ENCODE data around the gene NUDT16L1.

GRCh38 chr16:4647644-4647980 is 45.8 kb upstream of the NUDT16L1 start:
- TF ChIP-seq, protein P1, sequence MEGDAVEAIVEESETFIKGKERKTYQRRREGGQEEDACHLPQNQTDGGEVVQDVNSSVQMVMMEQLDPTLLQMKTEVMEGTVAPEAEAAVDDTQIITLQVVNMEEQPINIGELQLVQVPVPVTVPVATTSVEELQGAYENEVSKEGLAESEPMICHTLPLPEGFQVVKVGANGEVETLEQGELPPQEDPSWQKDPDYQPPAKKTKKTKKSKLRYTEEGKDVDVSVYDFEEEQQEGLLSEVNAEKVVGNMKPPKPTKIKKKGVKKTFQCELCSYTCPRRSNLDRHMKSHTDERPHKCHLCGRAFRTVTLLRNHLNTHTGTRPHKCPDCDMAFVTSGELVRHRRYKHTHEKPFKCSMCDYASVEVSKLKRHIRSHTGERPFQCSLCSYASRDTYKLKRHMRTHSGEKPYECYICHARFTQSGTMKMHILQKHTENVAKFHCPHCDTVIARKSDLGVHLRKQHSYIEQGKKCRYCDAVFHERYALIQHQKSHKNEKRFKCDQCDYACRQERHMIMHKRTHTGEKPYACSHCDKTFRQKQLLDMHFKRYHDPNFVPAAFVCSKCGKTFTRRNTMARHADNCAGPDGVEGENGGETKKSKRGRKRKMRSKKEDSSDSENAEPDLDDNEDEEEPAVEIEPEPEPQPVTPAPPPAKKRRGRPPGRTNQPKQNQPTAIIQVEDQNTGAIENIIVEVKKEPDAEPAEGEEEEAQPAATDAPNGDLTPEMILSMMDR (IDR thresholded peaks at IDR 0.05): no peak
- TF ChIP-seq POLR2A (IDR thresholded peaks at IDR 0.05): no peak

Measured in breast epithelium (tissue), 3 donors.